ENCODE data around the gene NFATC3.
A peak's percentile ranks its signal among the peaks of the same experiment; 100 is the strongest.

The NFATC3 gene

DNA sequence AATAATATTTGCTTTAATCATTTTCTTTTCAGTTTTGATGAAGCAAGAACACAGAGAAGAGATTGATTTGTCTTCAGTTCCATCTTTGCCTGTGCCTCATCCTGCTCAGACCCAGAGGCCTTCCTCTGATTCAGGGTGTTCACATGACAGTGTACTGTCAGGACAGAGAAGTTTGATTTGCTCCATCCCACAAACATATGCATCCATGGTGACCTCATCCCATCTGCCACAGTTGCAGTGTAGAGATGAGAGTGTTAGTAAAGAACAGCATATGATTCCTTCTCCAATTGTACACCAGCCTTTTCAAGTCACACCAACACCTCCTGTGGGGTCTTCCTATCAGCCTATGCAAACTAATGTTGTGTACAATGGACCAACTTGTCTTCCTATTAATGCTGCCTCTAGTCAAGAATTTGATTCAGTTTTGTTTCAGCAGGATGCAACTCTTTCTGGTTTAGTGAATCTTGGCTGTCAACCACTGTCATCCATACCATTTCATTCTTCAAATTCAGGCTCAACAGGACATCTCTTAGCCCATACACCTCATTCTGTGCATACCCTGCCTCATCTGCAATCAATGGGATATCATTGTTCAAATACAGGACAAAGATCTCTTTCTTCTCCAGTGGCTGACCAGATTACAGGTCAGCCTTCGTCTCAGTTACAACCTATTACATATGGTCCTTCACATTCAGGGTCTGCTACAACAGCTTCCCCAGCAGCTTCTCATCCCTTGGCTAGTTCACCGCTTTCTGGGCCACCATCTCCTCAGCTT is 105.8 kb downstream of the NFATC3 start:
- no peak for DNase-seq

DNA sequence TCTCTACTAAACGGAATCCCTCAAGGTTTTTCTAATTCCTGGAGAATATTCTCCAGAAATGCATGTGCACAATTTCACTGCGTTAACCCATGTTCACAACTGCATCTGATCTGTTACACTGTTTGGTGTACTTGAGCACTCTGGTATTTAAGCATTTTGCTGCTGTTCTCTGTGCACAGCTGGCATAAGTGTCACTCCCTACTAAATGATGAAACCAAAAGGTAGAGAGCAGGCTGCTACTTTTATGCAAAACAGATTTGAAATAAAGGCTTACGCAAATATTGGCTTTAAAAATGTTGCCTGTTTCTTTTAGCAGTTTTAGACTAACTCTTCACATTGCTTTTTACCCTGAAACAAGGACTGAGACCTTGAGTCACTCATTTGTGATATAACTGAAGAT is 109.1 kb downstream of the NFATC3 start:
- no peak for DNase-seq

GRCh38 chr16:68197250-68197649 is 112.1 kb downstream of the NFATC3 start:
- DNase-seq: no peak

- no peak for DNase-seq
Measured at GRCh38 chr16:68200088-68200783, 115.1 kb downstream of the NFATC3 start.

- no peak for DNase-seq
Measured at GRCh38 chr16:68202091-68202519, 116.9 kb downstream of the NFATC3 start.

- DNase-seq: no peak
Measured at GRCh38 chr16:68206245-68206644, 121.1 kb downstream of the NFATC3 start.

DNA sequence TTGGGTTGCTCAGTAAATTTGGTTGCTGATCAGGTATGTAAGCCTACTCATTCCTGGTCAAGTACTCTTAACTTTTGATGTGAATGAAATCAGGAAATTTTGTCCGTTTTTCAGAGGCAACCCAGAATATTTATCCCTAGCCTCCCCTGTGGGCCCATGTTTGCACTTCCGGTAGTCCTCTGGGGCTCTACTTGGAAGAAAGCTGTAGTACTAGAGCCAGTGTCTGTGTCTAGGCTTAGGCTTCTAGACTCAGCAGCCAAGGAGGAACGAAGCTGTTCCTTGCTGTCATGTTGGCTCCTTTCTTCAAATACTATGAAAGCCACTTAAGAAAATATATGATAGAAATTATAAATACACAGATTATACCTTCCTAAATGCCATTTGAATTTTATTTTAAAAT is 129.6 kb downstream of the NFATC3 start:
- DNase-seq: no peak

DNA sequence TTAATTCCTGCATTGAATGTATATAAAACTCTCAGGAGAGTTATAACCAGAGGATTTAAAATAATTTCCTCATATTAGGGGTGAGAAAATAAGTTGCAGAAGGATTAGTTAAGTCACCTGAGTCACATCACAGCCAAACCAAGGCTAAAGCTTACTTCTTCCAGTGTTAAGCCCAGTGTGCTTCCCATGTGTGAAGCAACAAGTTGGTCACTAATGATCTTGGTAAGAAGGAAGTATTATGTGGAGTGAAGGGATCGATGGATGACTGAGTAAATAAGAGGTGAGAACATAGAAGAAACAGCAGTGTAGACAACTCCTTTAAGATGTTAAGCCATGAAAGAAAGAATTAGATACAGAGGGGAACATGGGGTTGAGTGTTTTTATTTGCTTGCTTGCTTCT is 130.1 kb downstream of the NFATC3 start:
- DNase-seq: no peak

GRCh38 chr16:68216240-68216639 is 131.1 kb downstream of the NFATC3 start:
- no peak for DNase-seq

DNA sequence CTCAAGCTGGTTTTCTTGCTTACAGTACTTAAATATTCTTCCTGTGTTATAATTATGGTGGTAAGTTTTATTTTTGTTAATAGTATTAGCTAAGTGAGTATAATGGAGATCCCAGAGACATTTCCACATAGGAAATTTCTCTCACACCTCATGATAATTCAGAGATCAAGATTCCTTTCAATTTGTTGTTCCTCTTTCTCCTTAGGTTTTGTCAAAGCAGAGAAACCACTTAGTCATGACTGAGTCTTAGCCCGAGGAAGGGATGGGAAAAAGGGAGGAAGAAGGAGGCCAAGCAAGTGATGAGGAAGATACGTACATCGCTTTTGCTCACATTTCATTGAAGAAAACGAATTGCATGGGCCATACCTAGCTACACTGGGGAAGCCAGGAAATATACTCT is 132.3 kb downstream of the NFATC3 start:
- no peak for DNase-seq

DNA sequence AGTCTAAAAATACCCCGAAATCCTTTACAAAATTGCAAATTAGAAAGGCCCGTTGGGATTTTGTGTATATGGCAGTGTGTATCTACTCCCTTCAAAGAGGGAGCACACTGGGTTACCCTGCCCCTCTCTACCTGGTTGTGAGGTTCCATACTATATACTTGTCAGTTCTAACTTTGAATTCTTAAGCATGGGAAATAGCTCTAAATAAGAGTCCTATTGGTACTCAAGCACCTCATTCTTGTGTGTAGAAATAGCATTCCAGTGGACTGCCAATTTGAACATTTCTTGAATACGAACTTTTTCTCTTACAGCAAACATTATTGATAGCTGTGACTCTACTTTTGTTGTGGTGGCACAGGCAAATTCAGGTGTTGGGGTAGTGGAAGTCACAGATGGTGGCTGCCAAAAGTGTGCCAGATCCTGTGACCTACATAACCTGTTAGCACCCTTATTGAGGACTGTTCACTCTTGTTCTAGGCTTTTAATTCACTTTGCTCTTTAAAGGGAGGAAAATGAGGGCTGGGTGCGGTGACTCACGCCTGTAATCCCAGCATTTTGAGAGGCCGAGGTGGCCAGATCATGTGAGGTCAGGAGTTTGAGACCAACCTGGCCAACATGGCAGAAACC is 134.7 kb downstream of the NFATC3 start:
- DNase-seq: no peak

GRCh38 chr16:68223072-68223471 is 137.9 kb downstream of the NFATC3 start:
- no peak for DNase-seq

DNA sequence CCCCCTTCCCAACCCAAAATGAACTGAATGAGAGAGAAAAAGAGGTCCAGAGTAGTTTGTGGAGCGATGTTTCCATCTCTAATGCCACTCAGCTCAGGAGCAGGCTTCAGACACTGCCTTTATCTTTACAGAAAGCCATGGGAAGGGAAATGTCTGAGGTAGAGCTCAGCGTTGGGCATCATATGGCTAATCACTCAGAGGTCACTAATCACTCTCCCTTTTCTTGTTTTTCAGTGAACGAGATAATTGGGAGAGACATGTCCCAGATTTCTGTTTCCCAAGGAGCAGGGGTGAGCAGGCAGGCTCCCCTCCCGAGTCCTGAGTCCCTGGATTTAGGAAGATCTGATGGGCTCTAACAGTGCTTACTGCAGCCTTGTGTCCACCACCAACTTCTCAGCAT is 140.9 kb downstream of the NFATC3 start:
- no peak for DNase-seq

GRCh38 chr16:68227183-68227793 is 142.1 kb downstream of the NFATC3 start:
- DNase-seq: peak; percentile 49

DNA sequence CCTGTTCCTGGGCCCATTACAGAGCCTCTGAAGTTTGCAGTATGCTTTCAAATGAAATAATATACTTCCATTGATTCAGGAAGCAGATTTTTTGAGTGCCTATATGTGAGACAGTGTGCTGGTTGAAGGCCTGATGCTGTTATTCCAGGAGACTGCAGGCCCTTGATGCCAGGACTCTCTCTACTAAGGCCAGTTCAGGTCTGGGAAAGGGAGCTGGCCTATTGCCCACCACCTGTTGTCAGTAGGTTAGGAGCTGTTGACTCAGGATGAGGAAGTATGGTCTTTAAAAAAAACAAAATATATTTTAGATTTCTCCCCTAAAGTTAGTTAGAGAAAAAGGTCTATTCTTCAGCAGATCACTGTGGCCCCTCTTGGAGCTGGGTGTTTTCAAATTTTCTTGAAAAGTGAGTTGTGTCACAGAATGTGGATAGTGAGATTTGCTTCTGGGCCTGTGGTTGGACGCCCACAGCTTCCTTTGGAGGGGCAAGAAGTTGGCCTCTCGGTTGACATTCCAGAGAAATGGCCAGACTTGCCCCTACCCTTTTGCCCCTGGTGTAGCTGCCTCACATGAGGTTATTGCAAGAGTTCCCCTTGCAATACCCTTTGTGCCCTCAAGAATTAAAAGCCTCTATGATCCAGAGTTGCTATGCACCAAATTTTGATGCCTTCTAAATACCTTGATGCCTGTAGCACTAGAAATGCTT is 142.8 kb downstream of the NFATC3 start:
- DNase-seq: no peak

DNA sequence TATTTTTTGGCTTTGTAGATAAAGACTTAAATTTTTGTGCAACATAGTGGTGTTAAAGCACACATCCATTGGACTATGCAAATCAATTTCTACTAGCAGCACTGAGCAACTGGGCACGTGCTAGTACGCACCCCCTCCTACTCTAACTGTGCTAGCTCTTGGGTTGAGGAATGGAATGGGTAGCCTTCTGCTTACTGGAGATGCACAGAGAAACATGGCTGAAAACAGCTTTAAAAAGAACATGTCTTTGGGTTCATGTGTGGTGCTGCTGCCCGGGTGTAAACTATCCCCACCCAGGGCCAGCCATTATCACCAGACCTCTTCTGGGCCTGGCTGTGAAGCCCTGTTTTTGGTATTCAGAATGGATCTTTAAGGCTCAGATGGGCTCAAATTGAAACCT is 143.5 kb downstream of the NFATC3 start:
- no peak for DNase-seq

GRCh38 chr16:68229431-68230175 is 144.4 kb downstream of the NFATC3 start:
- DNase-seq: peak; percentile 64

- no peak for DNase-seq
Measured at GRCh38 chr16:68230176-68230571, 145.0 kb downstream of the NFATC3 start.

DNA sequence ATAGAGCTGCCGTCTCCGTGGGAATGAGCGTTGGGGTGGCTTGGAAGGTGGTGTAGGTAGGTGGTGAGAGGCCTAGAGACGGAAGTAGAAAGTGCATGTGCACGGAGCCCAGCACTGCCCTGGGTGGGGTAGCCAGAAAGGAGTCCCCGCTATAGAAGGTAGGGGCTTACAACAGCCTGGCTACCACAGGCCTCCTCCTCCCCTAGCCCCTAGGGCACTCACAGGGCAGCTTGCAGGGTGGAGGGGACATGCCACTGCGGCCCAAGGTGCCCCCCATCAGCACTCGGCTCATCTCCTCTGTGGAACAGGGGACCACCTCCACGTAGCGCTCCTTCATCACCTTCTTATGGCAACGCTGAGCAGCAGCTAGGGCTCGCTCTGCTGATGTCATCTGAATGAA is 145.8 kb downstream of the NFATC3 start:
- no peak for DNase-seq

- no peak for DNase-seq
Measured at GRCh38 chr16:68231384-68232136, 146.4 kb downstream of the NFATC3 start.

- DNase-seq: no peak
Measured at GRCh38 chr16:68232335-68232734, 147.2 kb downstream of the NFATC3 start.
